Brain microvascular endothelial cell (primary cell): ENCODE results near the gene CD300H.
"Not testable (repeated sequence)": the region's sequence is repeated elsewhere in the genome, so short reads cannot be mapped to it uniquely, and the experiment has no call there.

Source experiments
- DNase-seq: peaks from one replicate; pipeline ENCODE4 v3.0.0-alpha.2; 2020
- H3K27ac ChIP-seq: fragments of 250-450 bp; sonication (Bioruptor Pico); 2 replicates; pipeline ENCODE4 v1.5.1; 2020; ENCODE audit warnings: mild to moderate bottlenecking, moderate library complexity
- H3K27me3 ChIP-seq: fragments of 250-450 bp; sonication (Bioruptor Pico); replicated peaks from 2 replicates; pipeline ENCODE4 v1.5.1; 2020; ENCODE audit warnings: mild to moderate bottlenecking
- H3K36me3 ChIP-seq: fragments of 250-450 bp; sonication (Bioruptor Pico); replicated peaks from 2 replicates; pipeline ENCODE4 v1.5.1; 2020; ENCODE audit warnings: mild to moderate bottlenecking
- H3K4me3 ChIP-seq: 2 replicates; pipeline ENCODE4 v1.5.1; 2011; ENCODE audit warnings: low read depth, mild to moderate bottlenecking, control low read depth, low read length, moderate library complexity
- CTCF ChIP-seq: IDR thresholded peaks from 2 replicates; pipeline ENCODE4 v1.5.1; 2011; ENCODE audit warnings: low read depth, mild to moderate bottlenecking, moderate library complexity, low read length, control low read depth, inconsistent platforms; ENCODE audit errors: missing control alignments
- in situ Hi-C: cut with HindIII; loops from 2 replicates; pipeline ENCODE4 v1.10.0; 2017; ENCODE audit warnings: low sequenced_read_pairs, low pct_ligation_motif_present

Gene CD300H

GRCh38 chr17:74521701-74522201 is 45.6 kb downstream of the CD300H start:
- Histone ChIP-seq H3K36me3 (no peaks in the 10 kb centered on the region), H3K27ac (no peak overlapping the region), H3K27me3 (no peaks in the 10 kb centered on the region), H3K4me3 (no peak overlapping the region)
- DNase-seq, result no peak
- no peak for TF ChIP-seq CTCF
- in situ Hi-C loops, result no loop called here

- Histone ChIP-seq H3K27ac (no peak overlapping the region), H3K27me3 (no peaks in the 10 kb centered on the region), H3K36me3 (no peaks in the 10 kb centered on the region), H3K4me3 (no peak overlapping the region)
- no peak for TF ChIP-seq CTCF
- no peak for DNase-seq
- in situ Hi-C loops, result no loop called here
These were observed 46.4 kb downstream of the CD300H start for GRCh38 chr17:74520790-74521480.

- Histone ChIP-seq H3K27ac (no peak overlapping the region), H3K27me3 (no peaks in the 10 kb centered on the region), H3K36me3 (no peaks in the 10 kb centered on the region), H3K4me3 (no peak overlapping the region)
- DNase-seq, result no peak
- in situ Hi-C loops, result no loop called here
- no peak for TF ChIP-seq CTCF
These were observed 47.3 kb downstream of the CD300H start for GRCh38 chr17:74520016-74520434.

GRCh38 chr17:74518413-74518981 is 48.8 kb downstream of the CD300H start:
- H3K36me3 ChIP-seq, DNase-seq, H3K27ac ChIP-seq, H3K4me3 ChIP-seq, H3K27me3 ChIP-seq, in situ Hi-C loops: not testable (repeated sequence)

GRCh38 chr17:74516561-74517328 is 50.6 kb downstream of the CD300H start:
- H3K4me3 ChIP-seq, result no peak overlapping the region
- in situ Hi-C loops, result no loop called here
- no peaks in the 10 kb centered on the region for H3K36me3 ChIP-seq
- DNase-seq, result no peak
- no peaks in the 10 kb centered on the region for H3K27me3 ChIP-seq
- TF ChIP-seq CTCF, result no peak
- H3K27ac ChIP-seq, result no peak overlapping the region

- Histone ChIP-seq H3K36me3 (no peaks in the 10 kb centered on the region), H3K4me3 (no peak overlapping the region), H3K27ac (no peak overlapping the region), H3K27me3 (no peaks in the 10 kb centered on the region)
- in situ Hi-C loops, result no loop called here
- no peak for DNase-seq
- TF ChIP-seq CTCF, result no peak
These were observed 51.4 kb downstream of the CD300H start for GRCh38 chr17:74515941-74516340.
